GM12875 (cell line): ENCODE measurements around the gene GNB4.

ENCODE experiments used
- H3K4me3 ChIP-seq: one replicate; pipeline ENCODE4 v1.5.1; 2011; ENCODE audit warnings: low read depth, low read length, control low read depth
- TF ChIP-seq, protein P1 (sequence below): IDR thresholded peaks from 2 replicates; pipeline ENCODE4 v1.5.1; 2011; ENCODE audit warnings: low read depth, mild to moderate bottlenecking, control low read depth, inconsistent platforms, low read length, moderate library complexity, borderline replicate concordance; ENCODE audit not compliant: insufficient read depth

GNB4 gene

GRCh38 chr3:179474480-179474879 is 23.2 kb upstream of the GNB4 start:
- TF ChIP-seq, protein P1, sequence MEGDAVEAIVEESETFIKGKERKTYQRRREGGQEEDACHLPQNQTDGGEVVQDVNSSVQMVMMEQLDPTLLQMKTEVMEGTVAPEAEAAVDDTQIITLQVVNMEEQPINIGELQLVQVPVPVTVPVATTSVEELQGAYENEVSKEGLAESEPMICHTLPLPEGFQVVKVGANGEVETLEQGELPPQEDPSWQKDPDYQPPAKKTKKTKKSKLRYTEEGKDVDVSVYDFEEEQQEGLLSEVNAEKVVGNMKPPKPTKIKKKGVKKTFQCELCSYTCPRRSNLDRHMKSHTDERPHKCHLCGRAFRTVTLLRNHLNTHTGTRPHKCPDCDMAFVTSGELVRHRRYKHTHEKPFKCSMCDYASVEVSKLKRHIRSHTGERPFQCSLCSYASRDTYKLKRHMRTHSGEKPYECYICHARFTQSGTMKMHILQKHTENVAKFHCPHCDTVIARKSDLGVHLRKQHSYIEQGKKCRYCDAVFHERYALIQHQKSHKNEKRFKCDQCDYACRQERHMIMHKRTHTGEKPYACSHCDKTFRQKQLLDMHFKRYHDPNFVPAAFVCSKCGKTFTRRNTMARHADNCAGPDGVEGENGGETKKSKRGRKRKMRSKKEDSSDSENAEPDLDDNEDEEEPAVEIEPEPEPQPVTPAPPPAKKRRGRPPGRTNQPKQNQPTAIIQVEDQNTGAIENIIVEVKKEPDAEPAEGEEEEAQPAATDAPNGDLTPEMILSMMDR, result no peak

DNA sequence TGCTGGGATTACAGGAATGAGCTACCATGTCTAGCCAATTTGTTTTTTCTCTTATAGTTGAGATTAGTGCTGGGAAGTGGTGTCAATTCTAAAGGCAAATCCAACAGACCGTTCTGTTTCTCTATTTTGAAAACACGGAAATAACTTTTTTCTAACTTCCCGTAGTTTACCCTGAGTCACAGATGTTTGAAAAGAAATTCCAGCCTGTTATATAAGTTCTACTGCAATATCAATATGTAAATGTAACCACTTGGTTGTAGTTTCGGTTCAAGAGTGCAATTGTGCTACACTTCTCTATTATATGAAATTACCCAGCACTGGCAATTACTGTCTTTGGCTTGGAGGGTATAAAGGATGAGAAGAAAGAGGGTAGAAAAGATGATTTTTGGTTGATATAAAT is 22.3 kb upstream of the GNB4 start:
- TF ChIP-seq, protein P1, result no peak
- H3K4me3 ChIP-seq, result no peak overlapping the region

More at GRCh38 chr3:179474480-179474879, 23.2 kb upstream of the GNB4 start:
- no peak overlapping the region for H3K4me3 ChIP-seq

GRCh38 chr3:179464323-179465092 is 13.2 kb upstream of the GNB4 start:
- TF ChIP-seq, protein P1, result no peak

DNA sequence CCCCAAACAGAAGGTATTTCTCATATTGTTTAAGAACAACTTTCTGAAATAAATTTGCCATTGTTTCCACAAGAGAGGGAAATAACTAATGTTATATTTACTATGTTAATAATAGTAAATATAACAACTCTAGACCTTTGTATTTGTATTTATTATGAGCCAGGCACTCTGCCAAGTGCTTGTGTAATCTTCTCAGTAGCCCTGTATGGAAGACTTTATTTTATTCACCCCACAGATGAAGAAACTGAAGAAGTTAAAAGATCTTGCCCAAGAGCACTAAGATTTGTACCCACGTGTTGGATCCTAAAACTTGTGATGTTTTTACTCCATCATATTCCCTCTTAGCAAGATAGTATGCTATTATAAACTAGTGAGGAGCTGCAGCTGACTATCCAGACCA is 12.0 kb upstream of the GNB4 start:
- H3K4me3 ChIP-seq, result no peak overlapping the region

More at GRCh38 chr3:179464323-179465092, 13.2 kb upstream of the GNB4 start:
- no peak overlapping the region for H3K4me3 ChIP-seq

DNA sequence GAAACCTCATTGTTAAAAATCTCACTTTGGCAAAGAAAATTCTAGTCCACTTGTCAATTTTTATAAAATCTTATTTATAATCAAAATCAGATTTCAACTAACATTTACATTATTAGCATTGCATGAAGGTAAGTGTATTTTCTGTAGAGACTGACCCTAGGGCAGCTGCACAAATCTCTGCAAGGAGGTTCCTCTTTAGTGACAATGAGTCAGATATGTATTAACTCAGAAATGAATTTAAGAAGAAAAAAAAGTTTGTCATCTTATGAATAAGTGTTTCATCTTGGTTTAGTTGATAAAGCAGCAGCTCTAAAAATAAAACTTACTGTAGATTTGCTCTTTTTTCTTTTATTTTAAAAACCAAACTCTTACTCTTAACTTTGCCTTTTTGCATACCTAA is 9.0 kb upstream of the GNB4 start:
- TF ChIP-seq, protein P1, result no peak

More for the DNA sequence above, 12.0 kb upstream of the GNB4 start:
- TF ChIP-seq, protein P1, result no peak

GRCh38 chr3:179455954-179456353 is 4.7 kb upstream of the GNB4 start:
- TF ChIP-seq, protein P1, result no peak
- H3K4me3 ChIP-seq, result no peak overlapping the region

More for the DNA sequence above, 9.0 kb upstream of the GNB4 start:
- H3K4me3 ChIP-seq, result no peak overlapping the region

- TF ChIP-seq, protein P1, result no peak
- no peak overlapping the region for H3K4me3 ChIP-seq
Observed at GRCh38 chr3:179454887-179455286, 3.6 kb upstream of the GNB4 start.
